Loucy (cell line): ENCODE data around the gene NRCAM.

Experiments used
- CTCF ChIP-seq: fragments of 200-600 bp; sonication (generic); conservative IDR thresholded peaks from 2 replicates; pipeline ENCODE4 v1.5.1; 2014; ENCODE audit warnings: mild to moderate bottlenecking, antibody characterized with exemption, low read length
- EZH2phosphoT487 ChIP-seq: fragments of 200-600 bp; IDR thresholded peaks from 2 replicates; pipeline ENCODE4 v1.6.1; 2018; ENCODE audit warnings: antibody characterized with exemption, mild to moderate bottlenecking, moderate library complexity, borderline replicate concordance

GRCh38 chr7:108425714-108426275, 30.4 kb downstream of the NRCAM start:
- TF ChIP-seq CTCF: no peak
- TF ChIP-seq EZH2phosphoT487: no peak
